ENCODE results near the gene PPP1R26.

GRCh38 chr9:135471791-135472640 lies 7.6 kb upstream of the PPP1R26 start:
- TF ChIP-seq POLR2AphosphoS5 (IDR thresholded peaks at IDR 0.05; ENCODE audit: insufficient read depth in 1 of 2, low read depth in 1 of 2), result no peak
- no peak for TF ChIP-seq POLR2A (IDR thresholded peaks at IDR 0.05)
- no peak for TF ChIP-seq CTCF (IDR thresholded peaks at IDR 0.05)
